Stimulated activated CD4-positive, alpha-beta T cell treated with anti-CD3 and anti-CD28 coated beads, Interleukin-12 subunit alpha, Interleukin-12 subunit beta, amount 100 ng/mL, for 4 hours (primary cell): ENCODE measurements around the gene RBM26.
"Not testable (repeated sequence)": the region's sequence is repeated elsewhere in the genome, so short reads cannot be mapped to it uniquely, and the experiment has no call there.

Source experiments
- DNase-seq: peaks from one replicate; pipeline ENCODE4 v3.0.0-alpha.2; 2020

The RBM26 gene

DNA sequence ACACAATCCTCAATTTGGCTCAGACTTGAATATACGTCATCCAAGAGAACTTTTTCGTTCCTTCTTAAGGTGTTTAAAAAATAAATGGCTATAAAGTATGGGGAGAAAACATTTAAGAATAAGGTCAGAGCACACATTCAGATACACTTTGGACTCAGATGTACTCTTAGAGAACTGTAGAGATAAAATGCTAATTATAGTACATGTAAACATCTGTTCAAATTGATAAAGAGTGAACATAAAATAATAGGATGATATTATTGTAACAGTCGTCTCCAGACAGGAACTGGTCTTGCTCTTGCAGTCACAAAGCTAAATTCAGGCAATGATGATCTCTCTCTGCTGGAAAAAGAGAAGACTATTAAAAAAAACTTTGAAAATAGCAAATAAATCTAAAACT is 91.4 kb downstream of the RBM26 start:
- DNase-seq = no peak

DNA sequence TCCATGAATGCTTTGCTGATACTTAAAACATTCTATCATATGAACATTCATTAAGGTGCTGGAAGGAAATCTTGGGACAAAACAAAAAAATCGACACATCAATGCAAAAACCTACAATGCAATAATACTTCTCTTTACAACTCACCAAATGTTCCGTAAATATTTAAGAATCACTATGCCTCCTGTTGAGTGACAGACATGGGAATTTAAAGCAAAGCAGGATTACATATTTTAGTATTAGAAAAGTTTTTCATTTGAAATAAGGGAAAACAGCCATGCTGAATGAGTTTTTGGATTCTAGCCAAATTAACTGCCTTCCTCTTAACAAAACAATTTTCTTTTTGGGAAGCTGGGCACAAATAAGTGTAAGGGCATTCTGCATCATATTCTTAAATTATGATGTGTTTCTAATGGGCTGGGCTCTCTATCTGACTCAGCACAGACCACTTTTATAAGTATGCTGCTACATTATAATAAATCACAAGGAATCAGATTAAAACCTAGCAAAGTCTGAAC is 93.7 kb downstream of the RBM26 start:
- DNase-seq = no peak

DNA sequence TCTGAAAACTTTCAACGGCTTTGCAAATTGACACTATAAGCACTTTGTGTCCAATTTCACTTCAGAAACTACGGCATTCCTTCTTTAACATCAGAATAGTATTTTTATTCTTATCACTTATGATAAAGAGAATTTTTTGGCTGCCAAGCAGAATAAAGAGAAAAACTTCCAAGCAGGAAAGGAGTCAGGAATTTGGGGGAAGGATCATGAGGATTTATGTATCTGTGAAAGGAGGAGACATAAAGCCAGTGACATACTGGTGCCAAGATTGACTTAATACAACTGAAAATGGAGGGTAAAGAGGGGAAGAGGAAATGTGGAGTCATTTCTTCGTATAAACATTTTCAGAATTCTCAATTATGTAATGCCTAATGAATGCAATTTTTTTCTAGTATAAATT is 94.7 kb downstream of the RBM26 start:
- no peak for DNase-seq

DNA sequence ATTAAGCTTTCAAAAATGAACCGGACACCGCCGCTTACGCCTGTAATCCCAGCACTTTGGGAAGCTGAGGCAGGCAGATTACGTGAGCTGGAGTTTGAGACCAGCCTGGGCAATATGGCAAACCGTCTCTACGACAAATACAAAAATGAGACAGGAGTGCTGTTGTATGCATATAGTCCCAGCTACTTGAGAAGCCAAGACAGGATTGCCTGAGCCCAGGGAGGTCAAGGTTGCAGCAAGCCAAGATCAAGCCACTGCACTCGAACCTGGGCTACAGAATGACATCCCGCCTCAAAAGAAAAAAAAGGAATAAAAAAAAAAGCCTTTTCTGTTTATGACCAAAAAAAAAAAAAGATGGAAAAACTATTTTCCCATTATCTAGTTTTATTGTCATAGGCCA is 96.4 kb downstream of the RBM26 start:
- no peak for DNase-seq

DNA sequence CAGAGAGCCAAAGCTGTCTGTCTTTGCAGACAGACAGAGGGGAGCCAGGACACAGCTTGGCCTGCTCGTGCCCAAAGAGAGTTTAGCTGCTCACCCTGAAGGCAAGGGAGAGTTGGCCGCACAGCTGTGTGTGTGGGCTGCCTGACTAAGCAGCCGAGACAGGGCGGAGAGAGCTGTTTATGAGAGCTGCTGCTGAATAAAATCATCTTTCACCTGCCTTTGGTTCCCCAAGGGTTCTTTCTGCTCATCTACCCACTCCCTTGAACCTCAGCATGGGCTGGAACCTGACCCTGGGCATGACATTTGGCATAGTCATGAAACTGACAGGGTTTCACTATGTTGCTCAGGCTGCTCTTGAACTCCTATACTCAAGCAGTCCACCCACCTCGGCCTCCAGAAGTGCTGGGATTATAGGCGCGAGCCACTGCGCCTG is 98.2 kb downstream of the RBM26 start:
- no peak for DNase-seq

DNA sequence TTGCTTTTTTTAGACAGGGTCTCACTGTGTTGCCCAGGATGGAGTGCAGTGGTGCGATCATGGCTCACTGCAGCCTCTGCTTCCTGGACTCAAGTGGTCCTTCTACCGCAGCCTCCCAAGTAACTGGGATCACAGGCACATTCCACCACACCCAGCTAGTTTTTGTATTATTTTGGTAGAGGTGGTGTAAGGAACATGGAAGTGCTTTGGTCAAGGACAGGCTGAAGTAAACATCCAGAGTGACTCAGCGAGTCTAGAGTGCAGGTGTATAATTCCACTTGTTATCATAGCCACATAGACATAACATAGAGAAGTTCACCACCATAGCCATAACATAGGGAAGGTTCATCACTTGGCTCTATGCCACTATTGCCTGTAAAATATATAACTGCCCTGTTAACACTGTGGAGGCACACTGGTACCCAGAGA is 98.6 kb downstream of the RBM26 start:
- no peak for DNase-seq

DNA sequence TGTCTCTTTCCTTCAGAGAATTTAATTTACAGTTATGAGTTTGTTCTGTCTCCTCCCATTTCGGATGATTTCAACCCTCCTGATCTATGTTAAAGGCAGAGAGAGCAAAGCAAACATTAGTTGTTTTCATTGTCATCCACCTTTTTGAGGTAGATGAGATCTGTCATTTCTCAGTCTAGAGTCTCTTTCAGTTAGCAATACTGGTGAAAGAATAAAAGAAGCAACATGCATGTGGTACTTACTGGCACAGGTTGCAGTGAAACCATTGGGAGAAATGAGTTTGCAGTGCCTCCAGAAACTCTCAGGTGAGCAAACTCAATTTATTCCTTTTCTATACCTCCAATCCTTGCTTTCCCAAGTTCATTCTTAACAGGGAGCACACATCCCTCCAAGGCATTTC is 99.4 kb downstream of the RBM26 start:
- no peak for DNase-seq

DNA sequence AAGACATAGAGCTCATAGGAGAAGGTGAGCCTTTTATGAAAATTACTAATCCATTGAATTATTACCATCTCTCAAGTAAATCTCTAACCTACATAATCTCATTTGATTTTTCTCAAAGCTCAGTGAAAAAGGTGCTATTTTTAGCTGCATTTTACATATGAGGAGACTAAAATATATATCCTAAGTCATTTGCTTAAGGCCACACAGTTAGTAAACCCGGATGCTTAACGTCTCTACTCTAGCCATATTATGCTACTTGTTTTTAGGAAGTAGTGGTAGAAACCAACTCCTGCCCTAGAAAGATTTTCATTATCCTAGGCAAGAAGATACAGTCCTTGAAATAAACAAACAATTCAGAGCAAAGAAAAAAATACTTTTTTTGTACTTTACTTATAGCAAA is 108.9 kb downstream of the RBM26 start:
- DNase-seq = no peak

DNA sequence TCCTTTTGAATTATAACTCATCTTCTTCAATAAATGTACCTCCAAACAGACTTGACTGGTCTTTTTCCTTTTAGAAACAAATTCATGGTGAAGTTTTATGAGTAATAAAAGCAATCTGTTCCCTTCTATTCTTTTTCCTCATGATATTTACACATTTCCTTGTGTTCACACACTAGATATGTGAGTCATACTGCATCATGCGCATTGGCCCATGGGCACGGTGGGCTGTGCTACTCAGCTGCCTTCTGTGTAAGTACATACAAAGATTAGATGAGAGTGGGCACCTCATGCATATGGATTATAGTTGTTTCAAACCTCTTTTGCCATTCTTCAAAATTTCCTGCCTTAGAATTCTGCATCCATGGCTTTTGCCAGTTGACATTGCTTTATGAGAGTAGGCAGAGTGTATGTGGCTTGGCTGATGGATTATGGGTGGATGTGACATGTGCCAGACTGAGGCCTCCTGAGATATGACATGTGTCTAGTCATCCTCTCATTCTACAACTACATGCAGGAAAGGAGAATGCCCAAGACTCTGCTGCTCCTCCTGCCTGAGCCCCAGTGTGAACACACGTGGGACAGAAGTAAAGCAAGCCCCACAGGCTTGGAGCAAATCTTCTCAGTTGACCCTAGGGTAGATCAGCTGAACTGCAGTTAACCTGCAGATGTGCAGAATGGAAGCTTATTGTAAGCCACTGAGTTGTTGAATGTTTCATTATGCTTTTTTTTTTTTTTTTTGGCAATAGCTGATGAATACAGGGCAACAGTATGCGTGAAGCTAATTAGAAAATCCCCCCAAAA is 109.9 kb downstream of the RBM26 start:
- DNase-seq = no peak

DNA sequence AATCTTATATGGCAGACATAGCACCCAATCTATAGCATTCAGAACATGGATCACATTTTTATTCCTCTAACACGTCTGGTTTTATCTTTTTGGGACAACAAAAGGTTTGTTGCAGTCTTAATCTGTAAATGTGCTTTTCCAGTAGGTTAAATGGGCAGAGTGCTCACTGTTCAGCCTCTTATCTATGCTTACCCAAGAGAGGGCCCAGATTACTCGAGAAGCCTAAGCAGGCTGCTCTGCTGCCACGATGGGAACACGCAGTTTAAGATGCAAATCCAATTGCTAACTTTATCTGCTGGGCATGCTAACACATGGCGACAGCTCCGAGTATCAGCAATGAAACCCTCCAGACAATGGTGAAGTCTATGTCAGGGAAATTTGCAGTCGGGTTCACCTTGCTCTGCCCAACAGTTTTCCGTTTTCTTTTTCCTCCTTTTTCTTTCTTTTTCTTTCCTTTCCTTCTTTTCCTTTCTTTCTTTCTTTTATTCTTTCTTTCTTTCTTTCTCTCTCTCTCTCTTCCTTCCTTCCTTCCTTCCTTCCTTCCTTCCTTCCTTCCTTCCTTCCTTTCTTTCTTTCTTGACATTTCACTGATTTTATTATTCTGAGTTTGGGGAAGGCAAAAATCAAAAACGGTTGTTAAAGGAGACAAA is 115.3 kb downstream of the RBM26 start:
- no peak for DNase-seq

DNA sequence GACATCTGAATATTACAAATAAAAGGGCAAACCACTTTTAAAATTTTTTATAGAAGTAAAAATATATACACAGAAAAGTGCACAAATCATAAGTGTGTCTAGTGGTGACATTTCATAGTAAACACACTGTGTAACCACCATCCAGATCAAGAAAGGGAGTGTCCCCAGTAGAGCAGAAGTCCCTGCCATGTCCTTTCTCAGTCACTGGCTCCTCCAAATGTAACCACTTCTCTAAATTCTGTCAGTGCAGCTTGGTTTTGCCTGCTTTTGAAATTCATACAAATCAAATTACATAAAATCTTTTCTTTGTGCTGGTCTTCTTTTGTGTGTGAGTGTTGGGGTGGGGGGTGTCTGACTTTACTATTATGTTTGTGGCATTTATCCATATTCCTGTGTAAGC is 116.5 kb downstream of the RBM26 start:
- DNase-seq = no peak

DNA sequence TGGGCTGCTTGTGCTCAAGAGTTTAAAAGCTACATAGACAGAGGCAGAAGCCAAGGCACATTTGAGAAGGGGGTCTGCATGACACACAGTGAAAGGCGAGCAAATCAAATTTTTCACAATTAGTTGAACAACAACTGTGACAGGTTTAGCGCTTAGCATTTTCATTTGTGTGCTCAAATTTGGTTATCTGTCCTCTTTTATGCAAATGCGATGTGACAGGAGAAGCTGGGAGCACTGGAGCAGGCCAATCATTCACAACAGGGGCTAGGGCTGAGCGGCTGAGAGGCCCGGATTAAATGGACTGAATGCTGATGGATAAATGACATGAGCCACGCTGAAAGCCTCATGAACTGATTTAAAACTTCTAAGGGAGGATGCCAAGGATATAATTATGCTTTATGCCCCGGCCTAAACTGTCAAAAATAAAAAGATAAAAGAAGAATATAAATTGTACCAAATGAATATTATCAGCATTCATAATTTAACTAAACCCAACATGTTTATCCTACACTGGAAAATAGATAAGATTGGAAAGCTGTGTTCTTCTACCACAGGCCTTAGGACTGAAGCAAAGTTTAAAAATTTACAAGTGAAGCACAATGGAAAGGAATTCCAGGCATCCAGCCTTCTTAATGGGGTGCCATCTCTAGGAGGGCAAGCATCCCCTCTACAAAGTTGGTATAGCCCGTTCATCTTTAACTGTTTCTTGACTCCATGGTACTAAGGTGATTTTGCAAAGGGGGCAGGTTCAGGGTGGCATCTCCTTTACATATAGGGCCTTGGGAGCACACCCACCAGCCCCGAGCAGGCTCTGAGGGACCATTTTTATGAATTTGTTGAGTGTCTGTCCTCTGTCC is 117.9 kb downstream of the RBM26 start:
- DNase-seq = no peak

DNA sequence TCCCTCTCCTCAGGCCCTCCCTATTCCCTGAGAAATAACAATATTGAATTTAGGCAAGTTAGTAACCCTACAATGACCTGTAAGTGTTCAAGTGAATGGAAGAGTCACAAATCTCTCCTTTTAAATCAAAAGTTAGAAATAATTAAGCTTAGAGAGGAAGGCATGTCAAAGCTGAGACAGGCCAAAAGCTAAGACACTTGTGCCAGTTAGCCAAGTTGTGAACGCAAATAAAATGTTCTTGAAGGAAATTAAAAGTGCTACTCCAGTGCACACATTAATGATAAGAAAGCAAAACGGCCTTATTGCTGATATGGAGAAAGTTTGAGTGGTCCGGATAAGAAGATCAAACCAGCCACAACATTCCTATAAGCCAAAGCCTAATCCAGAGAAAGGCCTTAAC is 120.9 kb downstream of the RBM26 start:
- no peak for DNase-seq

DNA sequence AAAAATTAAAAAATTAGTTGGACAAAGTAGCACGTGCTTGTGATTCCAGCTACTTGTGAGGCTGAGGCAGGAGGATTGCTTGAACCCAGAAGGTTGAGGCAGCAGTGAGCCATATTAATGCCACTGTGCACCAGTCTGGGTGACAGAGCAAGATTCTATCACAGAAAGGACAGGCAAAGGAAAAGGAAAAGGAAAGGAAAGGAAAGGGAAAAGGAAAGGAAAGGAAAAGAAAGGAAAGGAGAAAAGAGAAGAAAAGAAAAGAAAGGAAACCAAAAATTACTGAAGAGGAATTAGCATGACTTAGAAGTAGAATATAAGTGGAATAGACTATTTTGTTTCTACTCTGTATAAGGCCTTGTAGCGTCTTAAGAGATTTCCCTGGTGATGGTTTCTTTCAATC is 122.3 kb downstream of the RBM26 start:
- DNase-seq = no peak

DNA sequence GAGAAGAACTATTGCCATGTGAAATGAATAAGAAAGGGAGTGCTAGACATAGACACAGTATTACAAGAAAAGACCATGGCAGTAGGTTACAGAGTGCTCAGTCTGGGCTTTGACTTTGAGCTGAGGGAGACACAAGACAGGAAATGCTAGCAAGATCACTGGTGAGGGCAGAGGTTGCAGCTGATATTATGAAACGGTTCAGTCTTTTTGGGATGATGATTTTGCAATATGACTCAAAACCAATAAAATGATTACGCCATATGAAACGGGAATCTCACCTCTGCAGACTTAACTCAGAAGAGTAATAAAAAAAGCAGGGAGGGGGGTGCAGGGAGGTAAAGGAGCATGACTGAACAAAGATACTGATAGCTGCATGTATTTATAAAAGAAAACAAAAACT is 123.1 kb downstream of the RBM26 start:
- no peak for DNase-seq

DNA sequence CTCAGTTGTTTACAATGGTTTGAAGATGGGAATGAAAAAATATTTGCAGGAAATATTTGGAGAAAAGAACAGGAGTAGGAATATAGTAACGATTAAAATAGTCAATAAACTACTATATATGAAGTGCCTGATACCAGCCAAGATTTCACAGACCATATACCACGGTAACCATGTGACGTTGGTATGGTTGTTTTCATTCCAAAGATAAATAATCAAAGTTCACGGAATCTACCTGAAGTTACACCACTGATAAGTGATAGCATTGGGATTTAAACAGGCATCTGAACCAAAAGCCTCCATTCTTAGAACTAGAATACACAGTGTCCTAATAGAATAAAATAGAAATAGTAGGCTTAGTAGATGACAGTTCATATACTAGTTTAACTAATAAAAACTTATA is 123.5 kb downstream of the RBM26 start:
- no peak for DNase-seq

DNA sequence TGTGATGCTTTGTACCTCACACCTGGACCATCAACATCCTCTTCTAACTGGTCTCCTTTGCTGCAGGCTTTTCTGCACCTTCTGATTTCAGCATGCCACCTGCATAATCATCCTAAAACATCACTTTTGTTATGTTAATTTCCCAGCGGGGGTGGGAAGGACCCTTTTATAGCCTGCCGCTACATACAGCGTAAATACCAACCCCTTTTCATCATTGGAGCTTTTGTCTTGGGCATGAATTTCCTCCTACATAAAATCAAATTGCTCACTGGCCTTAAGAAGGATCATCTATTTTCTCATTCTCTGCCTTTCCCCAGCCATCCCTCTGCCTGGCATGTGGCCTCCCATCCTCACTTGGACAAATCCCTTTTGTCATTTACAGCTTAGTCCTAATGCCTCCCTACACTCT is 124.7 kb downstream of the RBM26 start:
- no peak for DNase-seq

DNA sequence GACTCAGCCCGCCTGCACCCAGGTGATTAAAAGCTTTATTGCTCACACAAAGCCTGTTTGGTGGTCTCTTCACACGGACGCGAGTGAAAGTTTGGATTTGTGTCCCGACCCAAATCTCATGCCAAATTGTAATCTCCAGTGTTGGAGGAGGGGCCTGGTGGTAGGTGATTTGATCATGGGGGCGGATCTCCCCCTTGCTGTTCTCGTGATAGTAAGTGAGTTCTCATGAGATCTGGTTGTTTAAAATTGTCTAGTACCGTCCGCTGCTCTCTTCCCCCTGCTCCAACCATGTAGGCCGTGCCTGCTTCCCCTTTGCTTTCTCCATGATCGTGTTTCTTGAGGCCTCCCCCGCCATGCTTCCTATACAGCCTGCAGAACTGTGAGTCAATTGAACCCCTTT is 126.3 kb downstream of the RBM26 start:
- not testable (repeated sequence) for DNase-seq

DNA sequence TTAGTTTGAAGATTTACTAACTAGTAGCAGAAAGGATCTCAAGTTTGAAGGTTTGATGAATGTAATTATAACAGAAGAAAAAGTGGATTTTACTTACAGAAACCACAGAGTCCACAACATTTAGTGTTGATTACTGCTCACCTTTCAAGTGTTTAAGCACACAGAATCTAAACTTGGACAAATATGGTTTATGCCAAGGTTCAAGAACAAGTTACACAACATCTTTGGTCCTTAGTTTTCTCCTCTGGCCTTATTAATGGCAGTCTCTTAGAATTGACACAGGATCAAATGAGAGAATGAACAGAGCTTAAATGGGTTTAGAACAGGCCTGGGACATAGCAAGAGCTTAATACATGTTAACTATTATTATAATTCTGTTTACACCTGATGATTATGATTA is 133.0 kb downstream of the RBM26 start:
- DNase-seq = no peak

DNA sequence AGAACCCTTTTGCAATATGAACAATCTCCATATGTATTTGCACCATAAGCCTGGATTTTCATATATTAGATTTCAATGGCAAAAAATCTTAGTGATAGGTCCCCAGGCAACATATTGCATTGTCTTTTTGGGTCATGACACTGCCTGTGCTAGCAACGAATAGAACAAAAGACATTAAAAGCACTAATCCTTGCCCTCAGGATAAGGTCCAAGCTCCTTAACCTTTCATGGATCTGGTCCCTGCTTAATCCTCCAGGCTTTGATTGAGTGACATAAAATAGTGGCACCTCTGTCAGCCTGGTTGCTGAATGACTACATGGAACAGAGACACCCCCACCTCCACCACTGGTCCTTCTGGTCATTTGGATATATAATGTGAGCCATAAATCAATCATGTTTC is 134.4 kb downstream of the RBM26 start:
- DNase-seq = no peak

DNA sequence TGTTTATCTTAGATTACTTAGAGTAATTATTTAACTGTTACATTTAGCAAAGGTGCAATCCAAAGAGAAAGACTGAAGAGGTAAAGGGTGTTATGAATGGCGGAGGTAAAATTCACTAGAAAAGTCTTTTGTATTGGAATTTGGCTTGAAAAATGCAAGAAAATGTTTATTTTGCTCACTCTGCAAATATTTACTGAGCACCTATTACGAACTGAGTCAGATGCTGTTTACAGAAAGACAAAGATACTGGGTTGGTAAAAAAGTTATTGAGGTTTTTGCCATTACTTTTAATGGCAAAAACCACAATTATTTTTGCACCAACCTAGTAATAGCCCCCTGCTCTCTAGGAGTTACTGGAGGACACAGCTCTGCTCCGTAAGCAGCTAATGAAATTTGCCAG is 135.2 kb downstream of the RBM26 start:
- no peak for DNase-seq
